OCI-LY7 (cell line): ENCODE results near the gene FBXO5. TPM values are rescaled to one million over a fixed set of nuclear protein-coding genes. Genes with fewer than 3 reads are reported as not detected.
A peak's percentile ranks its signal among the peaks of the same experiment; 100 is the strongest.

ENCODE experiments used
- BruUV-seq: library from RNA; stranded (reverse); fragments of 400-500 nt; replicated peaks from 2 replicates; lab custom pipeline; 2021; lab: Mats Ljungman, UMichigan
- CTCF ChIA-PET: fragments of 300-600 bp; sonication (Branson Sonifier 250); formaldehyde crosslinking; loops from one replicate; lab custom pipeline; 2022; ENCODE audit warnings: antibody characterized with exemption; ENCODE audit not compliant: unreplicated experiment; lab: Charles Lee
- POLR2A ChIA-PET: fragments of 300-600 bp; sonication (Branson Sonifier 250); formaldehyde crosslinking; loops from one replicate; lab custom pipeline; 2022; ENCODE audit warnings: antibody characterized with exemption; lab: Charles Lee
- DNase-seq: peaks from one replicate; pipeline ENCODE4 v3.0.0-alpha.2; 2015; ENCODE audit warnings: low spot score
- H2AFZ ChIP-seq: fragments of 200-600 bp; sonication (generic), shearing (Covaris generic); 2 replicates; pipeline ENCODE4 v1.6.1; 2014; ENCODE audit warnings: mild to moderate bottlenecking, antibody characterized with exemption, low read length, moderate library complexity
- H3K27ac ChIP-seq: fragments of 200-600 bp; sonication (generic); 2 replicates; pipeline ENCODE4 v1.5.1; 2014; ENCODE audit warnings: mixed run types, low read depth, mild to moderate bottlenecking, moderate library complexity, low read length, inconsistent platforms; ENCODE audit not compliant: poor library complexity, severe bottlenecking
- H3K36me3 ChIP-seq: fragments of 200-600 bp; sonication (generic); 2 replicates; pipeline ENCODE4 v1.6.1; 2014; ENCODE audit warnings: mild to moderate bottlenecking, antibody characterized with exemption, low read length, moderate library complexity, mixed read lengths; ENCODE audit not compliant: insufficient read depth
- H3K4me1 ChIP-seq: fragments of 200-600 bp; sonication (generic); 2 replicates; pipeline ENCODE4 v1.5.1; 2014; ENCODE audit warnings: mild to moderate bottlenecking, low read length; ENCODE audit not compliant: insufficient read depth, poor library complexity, severe bottlenecking
- H3K4me2 ChIP-seq: fragments of 200-600 bp; sonication (generic); 2 replicates; pipeline ENCODE4 v1.6.1; 2014; ENCODE audit warnings: mild to moderate bottlenecking, low read length
- H3K4me3 ChIP-seq: fragments of 200-600 bp; sonication (generic); 2 replicates; pipeline ENCODE4 v1.5.1; 2014; ENCODE audit warnings: mild to moderate bottlenecking, low read depth, low read length; ENCODE audit not compliant: poor library complexity, severe bottlenecking
- H3K79me2 ChIP-seq: fragments of 200-600 bp; sonication (generic); 2 replicates; pipeline ENCODE4 v1.6.1; 2016; ENCODE audit warnings: low read depth, mild to moderate bottlenecking, low read length, moderate library complexity, mixed read lengths; ENCODE audit not compliant: insufficient read depth
- H3K9me2 ChIP-seq: fragments of 200-600 bp; sonication (generic); 2 replicates; pipeline ENCODE4 v1.6.1; 2016; ENCODE audit warnings: mild to moderate bottlenecking, low read length, mixed read lengths; ENCODE audit not compliant: insufficient read depth
- H3K9me3 ChIP-seq: fragments of 200-600 bp; sonication (generic); 2 replicates; pipeline ENCODE4 v1.6.1; 2014; ENCODE audit warnings: mild to moderate bottlenecking, mixed run types, low read length, mixed read lengths
- H4K20me1 ChIP-seq: fragments of 200-600 bp; sonication (generic); 2 replicates; pipeline ENCODE4 v1.6.1; 2014; ENCODE audit warnings: mild to moderate bottlenecking, antibody characterized with exemption, low read length, moderate library complexity, mixed read lengths; ENCODE audit not compliant: insufficient read depth
- CTCF ChIP-seq: fragments of 200-600 bp; sonication (generic); conservative IDR thresholded peaks from 2 replicates; pipeline ENCODE4 v1.5.1; 2014; ENCODE audit warnings: mild to moderate bottlenecking, antibody characterized with exemption, low read length, moderate library complexity, mixed read lengths
- EZH2phosphoT487 ChIP-seq: fragments of 200-600 bp; sonication (generic); IDR thresholded peaks from 2 replicates; pipeline ENCODE4 v1.6.1; 2018; ENCODE audit warnings: low read depth, borderline replicate concordance, mild to moderate bottlenecking, mixed run types, antibody characterized with exemption, low read length, moderate library complexity, mixed read lengths
- intact Hi-C: fragments of 100-400 bp; cut with micrococcal nuclease; formaldehyde crosslinking; loops from one replicate; pipeline ENCODE4 v1.10.0; 2022; ENCODE audit not compliant: unreplicated experiment
- total RNA-seq, 2 experiments: library from RNA; depleted of rRNA in 1 of 2; stranded (reverse); fragments of >200 nt in 1 of 2; shearing (Covaris generic) in 1 of 2; gene quantifications; 2 replicates each; pipeline ENCODE4 v1.2.3, GENCODE V29; 2014 to 2022

The FBXO5 gene
- total RNA-seq, 2 experiments from 2014 or later, result 53.2 to 68.0 TPM

GRCh38 chr6:152977556-152977955, 5.3 kb downstream of the FBXO5 start:
- no peak for DNase-seq
- Histone ChIP-seq H2AFZ (no peak overlapping the region), H3K79me2 (peaks cover 100% of the 10 kb centered on the region), H3K4me1 (peaks cover 75% of the 10 kb centered on the region), H3K27ac (peak overlapping the region; percentile 17), H3K36me3 (peaks cover 98% of the 10 kb centered on the region), H4K20me1 (peaks cover 84% of the 10 kb centered on the region), H3K4me3 (peak overlapping the region; percentile 25), H3K9me3 (no peaks in the 10 kb centered on the region), H3K4me2 (peak overlapping the region; percentile 85), H3K9me2 (no peaks in the 10 kb centered on the region)
- ChIA-PET CTCF (no interaction called here), POLR2A (interaction anchor here (0.6 to 1.4 kb wide), 8 partner anchors 9 to 1283 kb away, joined by 3 to 6 read pairs (median 4); no protein-coding TSS in a partner anchor)
- TF ChIP-seq EZH2phosphoT487, result no peak
- TF ChIP-seq CTCF, result no peak
- no TSS peak for BruUV-seq
- intact Hi-C loops, result no loop called here

- no peaks in the 10 kb centered on the region for H3K9me2 ChIP-seq
- peaks cover 85% of the 10 kb centered on the region for H4K20me1 ChIP-seq
- H3K79me2 ChIP-seq, result peaks cover 100% of the 10 kb centered on the region
- peaks cover 98% of the 10 kb centered on the region for H3K36me3 ChIP-seq
- TF ChIP-seq EZH2phosphoT487 (no peak), CTCF (no peak)
- ChIA-PET CTCF (no interaction called here), POLR2A (interaction anchor here (1.2 to 1.4 kb wide), 3 partner anchors 8 to 24 kb away, joined by 3 to 6 read pairs (median 5); no protein-coding TSS in a partner anchor)
- DNase-seq, result no peak
- peaks cover 75% of the 10 kb centered on the region for H3K4me1 ChIP-seq
- BruUV-seq, result no TSS peak
- peak overlapping the region; percentile 85 for H3K4me2 ChIP-seq
- no peaks in the 10 kb centered on the region for H3K9me3 ChIP-seq
- H3K4me3 ChIP-seq, result peak overlapping the region; percentile 2
- H2AFZ ChIP-seq, result no peak overlapping the region
- intact Hi-C loops, result no loop called here
- H3K27ac ChIP-seq, result no peak overlapping the region
Measured at GRCh38 chr6:152976749-152977148, 6.1 kb downstream of the FBXO5 start.

- intact Hi-C loops, result no loop called here
- H3K4me1 ChIP-seq, result peaks cover 73% of the 10 kb centered on the region
- TF ChIP-seq CTCF (no peak), EZH2phosphoT487 (no peak)
- peak overlapping the region; percentile 39 for H3K4me3 ChIP-seq
- peaks cover 74% of the 10 kb centered on the region for H4K20me1 ChIP-seq
- no peak overlapping the region for H3K27ac ChIP-seq
- H3K4me2 ChIP-seq, result peak overlapping the region; percentile 85
- DNase-seq, result peak; percentile 25
- peaks cover 100% of the 10 kb centered on the region for H3K79me2 ChIP-seq
- H3K36me3 ChIP-seq, result peaks cover 99% of the 10 kb centered on the region
- no peaks in the 10 kb centered on the region for H3K9me3 ChIP-seq
- no peaks in the 10 kb centered on the region for H3K9me2 ChIP-seq
- CTCF ChIA-PET, result no interaction called here
- POLR2A ChIA-PET, result interaction anchor here (0.6 kb wide), 1 partner anchor 1044 kb away, joined by 3 read pairs; no protein-coding TSS in a partner anchor
- no peak overlapping the region for H2AFZ ChIP-seq
- no TSS peak for BruUV-seq
Measured at GRCh38 chr6:152975204-152975915, 7.5 kb downstream of the FBXO5 start.
